Neural progenitor cell (in vitro differentiated cells): ENCODE results near the gene CADPS.

ENCODE experiments used
- CTCF ChIP-seq: fragments of 200-600 bp; sonication (generic); IDR thresholded peaks from 2 replicates; pipeline ENCODE4 v1.5.1; 2017; ENCODE audit warnings: antibody characterized with exemption, mild to moderate bottlenecking
- EZH2 ChIP-seq: fragments of 200-600 bp; sonication (generic); IDR thresholded peaks from 2 replicates; pipeline ENCODE4 v1.6.1; 2017; ENCODE audit warnings: antibody characterized with exemption, mild to moderate bottlenecking, moderate library complexity
- EZH2phosphoT487 ChIP-seq: fragments of 200-600 bp; sonication (generic); IDR thresholded peaks from 2 replicates; pipeline ENCODE4 v1.6.1; 2017; ENCODE audit warnings: antibody characterized with exemption

DNA sequence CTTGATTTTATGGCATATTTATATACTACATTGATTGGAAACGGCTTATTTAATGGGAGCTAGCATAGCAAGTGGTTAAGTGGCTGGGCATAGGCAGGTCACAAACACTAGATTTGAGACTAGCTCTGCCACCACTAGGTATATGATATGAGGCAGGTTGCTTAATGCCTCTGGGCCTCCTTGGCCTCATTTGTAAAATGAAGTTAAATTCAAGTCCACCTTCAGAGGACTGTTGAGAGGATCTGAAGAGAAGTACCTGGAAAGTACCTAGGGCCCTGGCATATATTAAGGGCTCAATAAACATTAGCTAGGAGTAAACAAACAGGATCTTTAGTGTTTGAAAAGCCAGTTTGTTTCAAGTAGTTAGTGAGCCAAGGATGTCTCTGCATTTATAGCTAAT, 335.5 kb downstream of the CADPS start:
- TF ChIP-seq CTCF (no peak), EZH2phosphoT487 (no peak), EZH2 (no peak)
